Parathyroid adenoma (tissue), 2 donors: ENCODE results near the gene ICE1.
A peak's percentile ranks its signal among the peaks of the same experiment; 100 is the strongest.

Experiments
- H2AFZ ChIP-seq: fragments of 300-600 bp; sonication (generic); one replicate; pipeline ENCODE4 v1.7.0; 2017; ENCODE audit warnings: antibody characterized with exemption, mild to moderate bottlenecking
- H3K27ac ChIP-seq: fragments of 300-600 bp; sonication (generic); one replicate; pipeline ENCODE4 v1.7.0; 2017
- H3K27me3 ChIP-seq: fragments of 300-600 bp; sonication (generic); one replicate; pipeline ENCODE4 v1.7.0; 2017; ENCODE audit warnings: low read length; ENCODE audit not compliant: control insufficient read depth, insufficient read depth
- H3K36me3 ChIP-seq: fragments of 300-600 bp; sonication (generic); one replicate; pipeline ENCODE4 v1.7.0; 2017; ENCODE audit warnings: low read length; ENCODE audit not compliant: control insufficient read depth, insufficient read depth
- H3K4me1 ChIP-seq: fragments of 300-600 bp; sonication (generic); one replicate; pipeline ENCODE4 v1.7.0; 2017; ENCODE audit warnings: control low read depth
- H3K4me2 ChIP-seq: fragments of 300-600 bp; sonication (generic); one replicate; pipeline ENCODE4 v1.7.0; 2017; ENCODE audit warnings: low read length
- H3K4me3 ChIP-seq: fragments of 300-600 bp; sonication (generic); one replicate; pipeline ENCODE4 v1.7.0; 2017; ENCODE audit warnings: low read depth, low read length
- H3K79me2 ChIP-seq: fragments of 300-600 bp; sonication (generic); one replicate; pipeline ENCODE4 v1.7.0; 2017; ENCODE audit warnings: control low read depth
- H3K9ac ChIP-seq: fragments of 300-600 bp; sonication (generic); one replicate; pipeline ENCODE4 v1.7.0; 2017; ENCODE audit warnings: mild to moderate bottlenecking
- H3K9me3 ChIP-seq: fragments of 300-600 bp; sonication (generic); one replicate; pipeline ENCODE4 v1.7.0; 2017; ENCODE audit warnings: low read length; ENCODE audit not compliant: control insufficient read depth
- CTCF ChIP-seq: fragments of 300-600 bp; sonication (generic); IDR thresholded peaks from one replicate; pipeline ENCODE4 v1.7.0; 2017; ENCODE audit warnings: antibody characterized with exemption, mild to moderate bottlenecking
- donor health status: primary hyperparathyroidism.

Gene ICE1

GRCh38 chr5:5523066-5523505 is 100.6 kb downstream of the ICE1 start:
- Histone ChIP-seq H3K4me1 (no peaks in the 10 kb centered on the region), H3K9ac (no peak overlapping the region), H3K4me3 (no peak overlapping the region), H3K36me3 (no peaks in the 10 kb centered on the region), H3K27ac (no peak overlapping the region), H3K4me2 (no peak overlapping the region), H3K27me3 (no peaks in the 10 kb centered on the region), H3K9me3 (no peaks in the 10 kb centered on the region), H2AFZ (no peak overlapping the region), H3K79me2 (no peaks in the 10 kb centered on the region)
- no peak for TF ChIP-seq CTCF

GRCh38 chr5:5524327-5524726 is 101.8 kb downstream of the ICE1 start:
- TF ChIP-seq CTCF, result no peak
- Histone ChIP-seq H3K79me2 (no peaks in the 10 kb centered on the region), H2AFZ (no peak overlapping the region), H3K4me2 (no peak overlapping the region), H3K27me3 (no peaks in the 10 kb centered on the region), H3K36me3 (no peaks in the 10 kb centered on the region), H3K4me3 (no peak overlapping the region), H3K9me3 (no peaks in the 10 kb centered on the region), H3K4me1 (no peaks in the 10 kb centered on the region), H3K9ac (no peak overlapping the region), H3K27ac (no peak overlapping the region)

- Histone ChIP-seq H3K36me3 (no peaks in the 10 kb centered on the region), H3K27me3 (no peaks in the 10 kb centered on the region), H3K27ac (no peak overlapping the region), H3K4me3 (no peak overlapping the region), H3K79me2 (no peaks in the 10 kb centered on the region), H3K9ac (no peak overlapping the region), H3K4me2 (peak overlapping the region; percentile 17), H2AFZ (peak overlapping the region; percentile 38), H3K4me1 (no peaks in the 10 kb centered on the region), H3K9me3 (no peaks in the 10 kb centered on the region)
- no peak for TF ChIP-seq CTCF
Observed at GRCh38 chr5:5531371-5531770, 108.9 kb downstream of the ICE1 start.

- H3K36me3 ChIP-seq, result no peaks in the 10 kb centered on the region
- no peak overlapping the region for H3K9ac ChIP-seq
- no peak overlapping the region for H3K4me2 ChIP-seq
- no peaks in the 10 kb centered on the region for H3K4me1 ChIP-seq
- TF ChIP-seq CTCF, result no peak
- H3K27me3 ChIP-seq, result no peaks in the 10 kb centered on the region
- no peaks in the 10 kb centered on the region for H3K9me3 ChIP-seq
- no peak overlapping the region for H2AFZ ChIP-seq
- no peak overlapping the region for H3K4me3 ChIP-seq
- no peaks in the 10 kb centered on the region for H3K79me2 ChIP-seq
- no peak overlapping the region for H3K27ac ChIP-seq
Observed at GRCh38 chr5:5532306-5533076, 110.0 kb downstream of the ICE1 start.

- Histone ChIP-seq H3K4me2 (no peak overlapping the region), H3K79me2 (no peaks in the 10 kb centered on the region), H2AFZ (no peak overlapping the region), H3K36me3 (no peaks in the 10 kb centered on the region), H3K27ac (no peak overlapping the region), H3K27me3 (no peaks in the 10 kb centered on the region), H3K4me3 (no peak overlapping the region), H3K9me3 (no peaks in the 10 kb centered on the region), H3K4me1 (no peaks in the 10 kb centered on the region), H3K9ac (no peak overlapping the region)
- no peak for TF ChIP-seq CTCF
Observed at GRCh38 chr5:5533927-5534326, 111.5 kb downstream of the ICE1 start.
